WTC11 (cell line): ENCODE data around the gene PTPRG.

Experiments used
- E2F1 ChIP-seq: sonication (generic); formaldehyde crosslinking; IDR thresholded peaks from 2 replicates; pipeline ENCODE4 v1.8.0; 2022; ENCODE audit warnings: mild to moderate bottlenecking, missing genetic modification reagents
- ETV6 ChIP-seq: sonication (generic); formaldehyde crosslinking; IDR thresholded peaks from 2 replicates; pipeline ENCODE4 v1.8.1; 2022; ENCODE audit warnings: mild to moderate bottlenecking, missing genetic modification reagents
- HMGXB4 ChIP-seq: sonication (generic); formaldehyde crosslinking; IDR thresholded peaks from 2 replicates; pipeline ENCODE4 v1.8.1; 2023; ENCODE audit warnings: mild to moderate bottlenecking, moderate library complexity, missing genetic modification reagents
- JUN ChIP-seq: sonication (generic); formaldehyde crosslinking; IDR thresholded peaks from 2 replicates; pipeline ENCODE4 v1.8.0; 2023; ENCODE audit warnings: mild to moderate bottlenecking, missing genetic modification reagents
- NFATC4 ChIP-seq: fragments of 250-450 bp; sonication (Bioruptor Pico); IDR thresholded peaks from 2 replicates; pipeline ENCODE4 v1.9.0; 2021; ENCODE audit warnings: mild to moderate bottlenecking
- NR1H2 ChIP-seq: sonication (generic); formaldehyde crosslinking; IDR thresholded peaks from 2 replicates; pipeline ENCODE4 v1.9.0; 2021; ENCODE audit warnings: mild to moderate bottlenecking, moderate library complexity, missing genetic modification reagents
- NR3C1 ChIP-seq: sonication (generic); formaldehyde crosslinking; conservative IDR thresholded peaks from 2 replicates; pipeline ENCODE4 v1.8.1; 2023; ENCODE audit warnings: low read depth, mild to moderate bottlenecking, missing genetic modification reagents
- TCF7 ChIP-seq: sonication (generic); formaldehyde crosslinking; IDR thresholded peaks from 2 replicates; pipeline ENCODE4 v1.8.0; 2022; ENCODE audit warnings: mild to moderate bottlenecking, low read depth, missing genetic modification reagents, moderate library complexity
- ZBTB21 ChIP-seq: sonication (generic); formaldehyde crosslinking; IDR thresholded peaks from 2 replicates; pipeline ENCODE4 v1.8.1; 2023; ENCODE audit warnings: mild to moderate bottlenecking, missing genetic modification reagents, borderline replicate concordance
- ZNF121 ChIP-seq: sonication (generic); formaldehyde crosslinking; IDR thresholded peaks from 2 replicates; pipeline ENCODE4 v1.8.0; 2023; ENCODE audit warnings: missing genetic modification reagents
- ZNF416 ChIP-seq: fragments of 250-450 bp; sonication (Bioruptor Pico); IDR thresholded peaks from 2 replicates; pipeline ENCODE4 v1.9.0; 2021; ENCODE audit warnings: mild to moderate bottlenecking, inconsistent platforms
- ZNF423 ChIP-seq: fragments of 250-450 bp; sonication (Bioruptor Pico); IDR thresholded peaks from 2 replicates; pipeline ENCODE4 v2.1.2; 2022; ENCODE audit warnings: mild to moderate bottlenecking, moderate library complexity
- TF ChIP-seq, protein P1 (sequence below): fragments of 200-600 bp; IDR thresholded peaks from 2 replicates; pipeline ENCODE4 v1.8.0; 2022; ENCODE audit warnings: antibody characterized with exemption
- TF ChIP-seq, protein P2 (sequence below): sonication (generic); formaldehyde crosslinking; conservative IDR thresholded peaks from 2 replicates; pipeline ENCODE4 v1.8.1; 2022; ENCODE audit warnings: mild to moderate bottlenecking, missing genetic modification reagents

- no peak for TF ChIP-seq NR3C1
- TF ChIP-seq, protein P1, sequence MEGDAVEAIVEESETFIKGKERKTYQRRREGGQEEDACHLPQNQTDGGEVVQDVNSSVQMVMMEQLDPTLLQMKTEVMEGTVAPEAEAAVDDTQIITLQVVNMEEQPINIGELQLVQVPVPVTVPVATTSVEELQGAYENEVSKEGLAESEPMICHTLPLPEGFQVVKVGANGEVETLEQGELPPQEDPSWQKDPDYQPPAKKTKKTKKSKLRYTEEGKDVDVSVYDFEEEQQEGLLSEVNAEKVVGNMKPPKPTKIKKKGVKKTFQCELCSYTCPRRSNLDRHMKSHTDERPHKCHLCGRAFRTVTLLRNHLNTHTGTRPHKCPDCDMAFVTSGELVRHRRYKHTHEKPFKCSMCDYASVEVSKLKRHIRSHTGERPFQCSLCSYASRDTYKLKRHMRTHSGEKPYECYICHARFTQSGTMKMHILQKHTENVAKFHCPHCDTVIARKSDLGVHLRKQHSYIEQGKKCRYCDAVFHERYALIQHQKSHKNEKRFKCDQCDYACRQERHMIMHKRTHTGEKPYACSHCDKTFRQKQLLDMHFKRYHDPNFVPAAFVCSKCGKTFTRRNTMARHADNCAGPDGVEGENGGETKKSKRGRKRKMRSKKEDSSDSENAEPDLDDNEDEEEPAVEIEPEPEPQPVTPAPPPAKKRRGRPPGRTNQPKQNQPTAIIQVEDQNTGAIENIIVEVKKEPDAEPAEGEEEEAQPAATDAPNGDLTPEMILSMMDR = no peak
- TF ChIP-seq, protein P2, sequence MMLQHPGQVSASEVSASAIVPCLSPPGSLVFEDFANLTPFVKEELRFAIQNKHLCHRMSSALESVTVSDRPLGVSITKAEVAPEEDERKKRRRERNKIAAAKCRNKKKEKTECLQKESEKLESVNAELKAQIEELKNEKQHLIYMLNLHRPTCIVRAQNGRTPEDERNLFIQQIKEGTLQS (CRISPR knock-in tag) = no peak
- no peak for TF ChIP-seq ZBTB21 (CRISPR knock-in tag)
- no peak for TF ChIP-seq ZNF423
- no peak for TF ChIP-seq ETV6 (CRISPR knock-in tag)
- TF ChIP-seq NR1H2 (CRISPR knock-in tag) = no peak
- TF ChIP-seq E2F1 = no peak
- no peak for TF ChIP-seq TCF7 (CRISPR knock-in tag)
- no peak for TF ChIP-seq ZNF121 (CRISPR knock-in tag)
- TF ChIP-seq HMGXB4 = no peak
- TF ChIP-seq JUN (CRISPR knock-in tag) = no peak
- no peak for TF ChIP-seq NFATC4
- TF ChIP-seq ZNF416 (CRISPR knock-in tag) = no peak
Measured at GRCh38 chr3:61841111-61841845, 279.9 kb downstream of the PTPRG start.
